Natural killer cell treated with Interleukin-12 subunit alpha and Interleukin-12 subunit beta and Interleukin-15 and Interleukin-18, amount 100 ng/mL, for 72 hours (primary cell): ENCODE measurements around the gene CLPTM1L. TPM values are rescaled to one million over a fixed set of nuclear protein-coding genes. Genes with fewer than 3 reads are reported as not detected.
"Not testable (repeated sequence)": the region's sequence is repeated elsewhere in the genome, so short reads cannot be mapped to it uniquely, and the experiment has no call there.

Source experiments
- ATAC-seq, 2 donors: fragments of 150-1000 bp; cut with Tn5 transposase in 1 of 2; sonication (Bioruptor Pico), chemical (Tn5 transposase) in 1 of 2; 2 replicates each; pipeline ENCODE4 v1.10.0; 2021
- DNase-seq: peaks from one replicate; pipeline ENCODE4 v3.0.0; 2022; ENCODE audit warnings: low spot score
- H3K27ac Mint-ChIP-seq, 2 donors: 1 replicate in 1 of 2; 2 replicates in 1 of 2; pipeline ENCODE4 v1.8.0; 2022; ENCODE audit warnings: mixed read lengths in 2 of 2, mild to moderate bottlenecking in 1 of 2, moderate library complexity in 1 of 2
- H3K27me3 Mint-ChIP-seq, 2 donors: 1 replicate in 1 of 2; 2 replicates in 1 of 2; pipeline ENCODE4 v1.8.0; 2022; ENCODE audit warnings: mixed read lengths in 2 of 2
- H3K36me3 Mint-ChIP-seq: one replicate; pipeline ENCODE4 v1.8.0; 2022; ENCODE audit warnings: mixed read lengths
- H3K4me1 Mint-ChIP-seq, 2 donors: 1 replicate in 1 of 2; 2 replicates in 1 of 2; pipeline ENCODE4 v1.8.0; 2022; ENCODE audit warnings: low read depth in 2 of 2, mixed read lengths in 2 of 2, mild to moderate bottlenecking in 1 of 2
- H3K4me3 Mint-ChIP-seq: one replicate; pipeline ENCODE4 v1.8.0; 2022; ENCODE audit warnings: mixed read lengths
- H3K9me3 Mint-ChIP-seq: 2 replicates; pipeline ENCODE4 v1.8.0; 2022; ENCODE audit warnings: mixed read lengths
- total RNA-seq, 2 donors: library from RNA; stranded (reverse); gene quantifications; one replicate each; pipeline ENCODE4 v1.2.3, GENCODE V29; 2022

The CLPTM1L gene
- total RNA-seq, 2 donors from 2014 or later: 112 to 178 TPM

DNA sequence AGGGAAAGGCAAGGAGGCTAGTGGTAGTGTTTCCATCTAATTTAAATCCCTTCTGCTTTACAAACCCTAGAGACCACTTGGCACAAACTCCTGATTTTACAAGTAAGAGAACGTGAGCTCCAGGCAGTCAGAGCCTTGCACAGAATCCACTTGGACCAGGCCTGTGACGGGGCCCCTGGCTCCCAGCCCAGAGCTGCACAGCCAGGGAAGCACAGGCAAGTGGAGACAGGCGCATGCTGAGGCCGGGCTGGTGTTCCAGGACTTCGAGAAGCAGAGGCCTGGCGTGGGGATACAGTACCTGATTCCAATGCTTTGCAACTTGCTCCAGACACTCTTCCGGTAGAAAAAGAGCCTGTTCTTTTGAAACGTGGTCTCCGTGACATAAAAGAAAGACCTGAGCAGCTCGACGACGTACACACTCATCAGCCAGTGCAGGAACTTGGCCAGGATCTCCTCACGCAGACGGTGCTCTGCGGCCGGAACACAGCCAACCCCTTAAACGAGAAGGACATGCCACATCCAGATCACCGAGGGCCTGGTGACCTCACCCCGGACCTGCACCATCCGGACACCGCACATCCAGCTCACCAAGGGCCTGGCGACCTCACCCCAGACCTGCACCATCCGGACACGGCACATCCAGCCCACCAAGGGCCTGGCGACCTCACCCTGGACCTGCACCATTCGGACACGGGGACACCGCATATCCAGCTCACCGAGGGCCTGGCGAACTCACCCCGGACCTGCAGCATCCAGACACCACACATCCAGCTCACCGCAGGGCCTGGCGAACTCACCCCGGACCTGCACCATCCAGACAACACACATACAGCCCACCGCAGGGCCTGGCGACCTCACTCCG lies 62.5 kb downstream of the CLPTM1L start:
- no peak for ATAC-seq
- Mint-ChIP-seq H3K27ac (no peak overlapping the region), H3K4me1 (peaks cover 0 to 4% of the 10 kb centered on the region in 2 donors), H3K4me3 (no peak overlapping the region), H3K36me3 (no peaks in the 10 kb centered on the region), H3K9me3 (no peaks in the 10 kb centered on the region), H3K27me3 (no peaks in the 10 kb centered on the region)
- DNase-seq: no peak

- Mint-ChIP-seq H3K9me3 (no peaks in the 10 kb centered on the region), H3K36me3 (no peaks in the 10 kb centered on the region), H3K27me3 (no peaks in the 10 kb centered on the region), H3K4me3 (no peak overlapping the region), H3K27ac (no peak overlapping the region), H3K4me1 (peaks cover 0 to 10% of the 10 kb centered on the region in 2 donors)
- ATAC-seq: no peak
- DNase-seq: no peak
Measured at GRCh38 chr5:1281038-1281882, 63.6 kb downstream of the CLPTM1L start.

DNA sequence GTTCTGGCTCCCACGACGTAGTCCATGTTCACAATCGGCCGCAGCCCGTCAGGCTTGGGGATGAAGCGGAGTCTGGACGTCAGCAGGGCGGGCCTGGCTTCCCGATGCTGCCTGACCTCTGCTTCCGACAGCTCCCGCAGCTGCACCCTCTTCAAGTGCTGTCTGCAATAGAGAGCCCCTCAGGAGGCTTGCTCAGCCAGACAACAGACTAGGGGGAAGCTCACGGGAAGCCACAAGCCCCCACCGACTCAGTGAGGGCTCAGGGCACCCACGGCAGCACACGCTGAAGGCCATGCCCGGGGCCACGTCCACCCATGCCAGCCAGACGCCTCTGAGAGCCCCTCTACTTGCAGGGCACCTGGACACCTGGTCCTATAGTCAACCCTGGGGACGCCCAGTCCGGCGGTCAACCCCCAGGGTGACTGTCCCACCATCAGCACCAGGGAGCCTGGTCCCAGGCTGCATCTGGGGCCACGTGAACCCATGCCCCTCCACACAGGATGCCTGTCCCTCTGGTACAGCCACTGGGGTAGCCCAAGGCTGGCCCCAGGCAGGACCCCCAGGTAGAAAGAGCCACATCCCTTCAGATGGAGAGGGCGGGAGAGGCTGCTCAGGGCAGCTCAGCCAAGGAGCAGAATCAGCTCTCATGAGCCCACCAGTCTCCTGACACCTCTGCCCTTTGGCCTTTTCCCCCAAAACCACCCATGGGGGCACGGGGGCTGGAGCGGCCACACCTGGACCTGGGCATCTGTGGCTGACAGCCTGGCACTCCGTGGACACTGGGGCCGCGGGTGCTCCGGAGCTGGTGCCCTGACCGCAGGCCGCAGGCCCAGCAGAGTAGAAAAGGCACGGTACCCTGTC lies 64.5 kb downstream of the CLPTM1L start:
- peaks cover 0 to 14% of the 10 kb centered on the region in 2 donors for H3K4me1 Mint-ChIP-seq
- DNase-seq (no peak), ATAC-seq (peak in 1 of 2 donors; percentile 32)
- no peaks in the 10 kb centered on the region for H3K27me3 Mint-ChIP-seq
- H3K4me3 Mint-ChIP-seq: no peak overlapping the region
- no peaks in the 10 kb centered on the region for H3K9me3 Mint-ChIP-seq
- H3K36me3 Mint-ChIP-seq: no peaks in the 10 kb centered on the region
- no peak overlapping the region for H3K27ac Mint-ChIP-seq

GRCh38 chr5:1279443-1280151 lies 65.3 kb downstream of the CLPTM1L start:
- no peaks in the 10 kb centered on the region for H3K27me3 Mint-ChIP-seq
- no peaks in the 10 kb centered on the region for H3K9me3 Mint-ChIP-seq
- no peak overlapping the region for H3K27ac Mint-ChIP-seq
- no peaks in the 10 kb centered on the region for H3K36me3 Mint-ChIP-seq
- H3K4me1 Mint-ChIP-seq: peaks cover 0 to 14% of the 10 kb centered on the region in 2 donors
- ATAC-seq (no peak), DNase-seq (no peak)
- H3K4me3 Mint-ChIP-seq: no peak overlapping the region

DNA sequence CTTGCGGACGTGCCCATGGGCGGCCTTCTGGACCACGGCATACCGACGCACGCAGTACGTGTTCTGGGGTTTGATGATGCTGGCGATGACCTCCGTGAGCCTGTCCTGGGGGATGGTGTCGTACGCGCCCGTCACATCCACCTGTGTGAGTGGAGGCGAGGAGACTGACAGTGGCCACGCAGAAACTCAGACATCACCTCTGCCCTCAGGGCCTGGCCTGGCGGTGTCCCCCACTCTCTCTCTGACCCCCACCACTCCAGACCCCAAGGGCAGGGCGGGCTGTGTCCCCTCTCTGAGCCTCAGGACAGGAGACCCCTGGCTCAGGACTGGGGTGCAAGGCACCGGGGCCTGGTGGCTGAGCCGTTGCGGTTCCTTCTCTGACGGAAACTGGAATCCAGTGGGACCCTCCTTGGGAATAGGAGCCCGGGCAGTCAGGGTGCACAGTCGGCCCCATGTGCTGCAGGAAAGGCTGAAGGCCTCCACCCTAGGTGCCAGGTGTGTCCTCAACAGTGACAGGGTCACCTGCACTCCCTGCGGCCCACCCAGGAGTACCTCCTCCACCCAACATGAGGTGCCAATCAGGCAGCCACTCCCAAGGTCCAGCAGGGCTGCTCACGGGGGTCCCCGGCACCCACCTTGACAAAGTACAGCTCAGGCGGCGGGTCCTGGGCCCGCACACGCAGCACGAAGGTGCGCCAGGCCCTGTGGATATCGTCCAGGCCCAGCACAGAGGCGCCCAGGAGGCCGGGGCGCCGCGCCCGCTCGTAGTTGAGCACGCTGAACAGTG lies 66.0 kb downstream of the CLPTM1L start:
- ATAC-seq: no peak
- Mint-ChIP-seq H3K9me3 (no peaks in the 10 kb centered on the region), H3K36me3 (no peaks in the 10 kb centered on the region), H3K27me3 (no peaks in the 10 kb centered on the region), H3K4me3 (no peak overlapping the region), H3K27ac (no peak overlapping the region), H3K4me1 (peaks cover 0 to 14% of the 10 kb centered on the region in 2 donors)
- DNase-seq: no peak

- Mint-ChIP-seq H3K27ac (no peak overlapping the region), H3K9me3 (no peaks in the 10 kb centered on the region), H3K4me3 (no peak overlapping the region), H3K36me3 (no peaks in the 10 kb centered on the region), H3K4me1 (peaks cover 0 to 14% of the 10 kb centered on the region in 2 donors), H3K27me3 (no peaks in the 10 kb centered on the region)
- DNase-seq: no peak
- no peak for ATAC-seq
Measured at GRCh38 chr5:1278216-1278615, 66.7 kb downstream of the CLPTM1L start.

DNA sequence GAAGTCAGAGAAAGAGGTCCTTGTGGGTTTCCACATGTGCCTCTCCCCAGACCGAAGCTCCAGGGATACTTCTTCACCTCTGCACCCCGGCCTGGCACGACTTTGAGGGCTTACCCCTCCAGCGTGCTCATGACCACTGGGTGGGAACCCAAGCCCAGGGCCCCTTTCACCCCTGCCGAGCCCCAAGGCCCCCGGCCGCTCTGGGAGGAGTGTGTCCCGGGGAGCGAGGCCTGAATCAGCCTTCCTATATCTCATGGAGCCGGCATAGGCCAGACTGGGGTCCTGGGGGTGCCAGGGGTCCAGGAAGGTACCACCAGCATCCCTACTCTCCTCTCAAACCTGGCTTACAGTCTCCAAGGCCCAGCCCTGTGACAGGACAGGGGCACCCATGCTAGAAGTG lies 67.1 kb downstream of the CLPTM1L start:
- Mint-ChIP-seq H3K27me3 (no peaks in the 10 kb centered on the region), H3K9me3 (no peaks in the 10 kb centered on the region), H3K4me3 (no peak overlapping the region), H3K27ac (no peak overlapping the region), H3K4me1 (peaks cover 0 to 14% of the 10 kb centered on the region in 2 donors), H3K36me3 (no peaks in the 10 kb centered on the region)
- no peak for ATAC-seq
- DNase-seq: no peak

- Mint-ChIP-seq H3K27me3 (no peaks in the 10 kb centered on the region), H3K27ac (no peak overlapping the region)
- DNase-seq: no peak
Measured at GRCh38 chr5:1277331-1277730, 67.6 kb downstream of the CLPTM1L start.

GRCh38 chr5:1276930-1277329 lies 68.0 kb downstream of the CLPTM1L start:
- H3K27ac Mint-ChIP-seq: no peak overlapping the region
- no peaks in the 10 kb centered on the region for H3K9me3 Mint-ChIP-seq
- no peaks in the 10 kb centered on the region for H3K27me3 Mint-ChIP-seq
- H3K4me1 Mint-ChIP-seq: peaks cover 0 to 14% of the 10 kb centered on the region in 2 donors
- H3K4me3 Mint-ChIP-seq: no peak overlapping the region
- DNase-seq (no peak), ATAC-seq (no peak)
- H3K36me3 Mint-ChIP-seq: no peaks in the 10 kb centered on the region

More at GRCh38 chr5:1277331-1277730, 67.6 kb downstream of the CLPTM1L start:
- ATAC-seq: no peak
- Mint-ChIP-seq H3K9me3 (no peaks in the 10 kb centered on the region), H3K4me1 (peaks cover 0 to 14% of the 10 kb centered on the region in 2 donors), H3K36me3 (no peaks in the 10 kb centered on the region), H3K4me3 (no peak overlapping the region)

DNA sequence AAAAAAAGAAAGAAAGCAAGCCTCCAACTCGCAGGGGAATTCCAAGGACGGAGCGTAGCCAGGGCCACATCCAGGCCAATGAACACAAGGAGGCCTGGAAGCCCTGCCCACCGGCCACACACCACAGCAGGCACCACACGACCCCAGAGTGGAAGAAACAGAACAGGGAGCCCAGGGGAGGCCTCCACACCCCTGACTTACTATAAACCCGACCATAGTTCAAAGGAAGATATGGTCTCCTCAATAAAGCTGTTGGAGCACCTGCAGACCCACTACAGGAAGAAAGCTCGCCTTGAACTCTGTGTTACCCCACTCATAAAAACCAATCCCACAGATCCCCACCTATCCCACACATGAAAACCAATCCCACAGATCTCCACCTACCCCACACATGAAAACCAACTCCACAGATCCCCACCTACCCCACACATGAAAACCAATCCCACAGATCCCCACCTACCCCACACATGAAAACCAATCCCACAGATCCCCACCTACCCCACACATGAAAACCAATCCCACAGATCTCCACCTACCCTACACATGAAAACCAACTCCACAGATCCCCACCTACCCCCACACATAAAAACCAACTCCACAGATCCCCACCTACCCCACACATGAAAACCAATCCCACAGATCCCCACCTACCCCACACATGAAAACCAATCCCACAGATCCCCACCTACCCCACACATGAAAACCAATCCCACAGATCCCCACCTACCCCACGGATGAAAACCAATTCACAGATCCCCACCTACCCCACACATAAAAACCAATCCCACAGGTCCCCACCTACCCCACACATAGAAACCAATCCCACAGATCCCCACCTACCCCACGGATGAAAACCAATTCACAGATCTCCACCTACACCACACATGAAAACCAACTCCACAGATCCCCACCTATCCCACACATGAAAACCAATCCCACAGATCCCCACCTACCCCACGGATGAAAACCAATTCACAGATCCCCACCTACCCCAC lies 69.2 kb downstream of the CLPTM1L start:
- peaks cover 0 to 14% of the 10 kb centered on the region in 2 donors for H3K4me1 Mint-ChIP-seq
- H3K27ac Mint-ChIP-seq, H3K9me3 Mint-ChIP-seq, ATAC-seq, DNase-seq, H3K27me3 Mint-ChIP-seq, H3K36me3 Mint-ChIP-seq, H3K4me3 Mint-ChIP-seq: not testable (repeated sequence)

DNA sequence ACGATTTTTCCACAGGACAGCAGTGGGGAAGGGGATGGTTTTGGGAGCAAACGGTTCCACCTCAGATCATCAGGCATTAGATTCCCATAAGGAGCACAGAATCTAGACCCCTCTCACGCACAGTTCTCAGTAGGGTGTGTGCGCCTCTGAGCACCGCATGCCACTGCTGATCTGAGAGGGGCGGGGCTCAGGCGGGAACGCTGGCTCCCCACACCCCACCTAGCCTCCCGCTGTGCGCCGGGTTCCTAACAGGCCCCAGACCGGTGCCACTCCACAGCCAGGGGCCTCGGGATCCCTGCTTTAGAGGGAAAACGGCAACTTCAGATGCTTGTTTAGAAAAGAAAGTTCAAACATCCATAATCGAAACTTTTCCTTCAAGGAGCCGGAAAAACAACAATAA lies 70.4 kb downstream of the CLPTM1L start:
- no peak for ATAC-seq
- peaks cover 0 to 14% of the 10 kb centered on the region in 2 donors for H3K4me1 Mint-ChIP-seq

More for the DNA sequence above, 70.4 kb downstream of the CLPTM1L start:
- no peak for DNase-seq
- H3K36me3 Mint-ChIP-seq: no peaks in the 10 kb centered on the region
- H3K27ac Mint-ChIP-seq: no peak overlapping the region
- no peaks in the 10 kb centered on the region for H3K9me3 Mint-ChIP-seq
- H3K27me3 Mint-ChIP-seq: no peaks in the 10 kb centered on the region
- no peak overlapping the region for H3K4me3 Mint-ChIP-seq
